ENCODE results near the gene CACNA1C.

Gene CACNA1C

DNA sequence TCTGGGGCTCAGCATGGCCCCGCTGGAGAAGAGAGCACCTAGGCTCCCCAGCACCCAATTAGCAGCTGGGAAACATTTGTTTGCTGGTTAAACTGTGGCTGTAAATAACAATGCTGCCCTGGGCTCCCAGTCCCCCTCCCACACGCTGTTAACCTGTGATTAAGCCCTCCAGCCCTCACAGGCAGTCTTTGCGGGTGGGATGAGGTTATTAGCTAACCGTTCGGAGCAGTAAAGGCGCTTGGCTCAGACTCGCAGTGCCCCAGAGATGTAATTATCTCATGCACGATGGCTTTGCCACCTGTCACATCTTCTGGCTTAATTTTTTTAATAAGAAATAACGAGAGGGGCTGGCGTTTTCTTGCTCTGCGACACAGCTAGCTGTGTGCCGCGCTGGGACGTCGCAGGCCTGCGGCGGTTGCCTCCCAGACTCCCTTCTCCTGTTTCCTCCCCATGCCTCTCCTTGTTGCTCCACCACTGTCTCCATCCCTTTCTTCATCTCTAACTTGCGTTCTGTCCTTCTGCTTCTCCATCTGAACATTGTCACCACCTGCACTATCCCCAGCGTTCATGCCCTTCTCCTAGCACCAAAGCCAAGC lies 502.8 kb downstream of the CACNA1C start:
- DNase-seq (ENCODE audit: low read depth), result no peak

DNA sequence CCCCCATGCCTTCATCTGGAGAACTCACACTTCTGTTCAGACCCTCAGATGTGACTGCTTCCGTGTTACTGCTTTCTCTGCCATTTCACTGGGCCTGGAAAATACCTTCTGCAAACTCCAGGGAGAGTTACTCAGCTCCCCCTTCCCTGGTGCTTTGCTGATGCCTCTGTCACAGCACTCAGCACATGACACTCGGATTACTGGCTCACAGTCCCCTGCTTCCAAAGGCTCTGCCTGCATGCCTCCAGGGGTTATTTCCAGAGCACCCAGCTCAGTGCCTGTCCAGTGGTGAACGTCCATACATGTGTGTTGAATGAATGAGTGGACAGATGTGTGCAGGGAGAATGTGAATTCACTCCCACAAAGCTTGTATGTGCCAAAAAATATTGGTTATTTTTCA lies 504.8 kb downstream of the CACNA1C start:
- DNase-seq (ENCODE audit: low read depth), result no peak

DNA sequence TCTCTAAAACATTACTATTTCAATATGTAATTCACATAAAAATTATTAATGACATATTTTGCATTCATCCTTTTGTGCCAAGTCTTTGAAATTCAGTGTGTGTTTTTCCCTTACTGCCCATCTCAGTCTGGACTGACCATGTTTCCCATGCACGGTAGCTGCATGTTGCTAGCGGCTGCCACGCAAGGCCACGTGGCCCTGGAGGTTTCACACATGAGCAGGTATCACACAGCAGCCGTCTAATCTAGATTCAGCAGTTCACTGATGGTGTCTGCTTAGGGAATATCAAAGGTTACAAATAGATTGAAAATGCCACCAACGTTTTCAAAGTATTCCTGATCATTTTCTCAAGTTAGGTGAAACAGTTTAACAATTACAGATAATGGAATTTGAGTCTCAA lies 507.1 kb downstream of the CACNA1C start:
- DNase-seq (ENCODE audit: low read depth), result no peak

DNA sequence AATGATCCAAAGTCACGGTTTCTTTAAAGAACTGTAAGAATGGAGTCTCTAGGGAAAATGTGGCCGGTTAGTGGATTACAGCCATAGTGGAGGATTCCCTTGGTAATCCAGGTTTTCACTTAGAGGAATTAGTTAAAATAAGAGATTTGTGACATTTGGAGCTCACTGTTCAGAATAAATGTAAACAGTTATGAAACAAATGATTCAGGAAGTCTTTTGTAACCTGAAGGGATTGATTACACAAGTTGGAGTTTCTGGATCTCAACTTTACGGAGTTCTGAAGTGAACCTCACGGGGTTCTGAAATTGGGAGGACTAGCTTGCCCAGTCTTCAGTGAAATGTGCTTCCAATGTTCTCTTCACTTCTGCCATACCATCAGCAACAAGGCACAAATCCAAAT lies 507.6 kb downstream of the CACNA1C start:
- DNase-seq (ENCODE audit: low read depth), result no peak

DNA sequence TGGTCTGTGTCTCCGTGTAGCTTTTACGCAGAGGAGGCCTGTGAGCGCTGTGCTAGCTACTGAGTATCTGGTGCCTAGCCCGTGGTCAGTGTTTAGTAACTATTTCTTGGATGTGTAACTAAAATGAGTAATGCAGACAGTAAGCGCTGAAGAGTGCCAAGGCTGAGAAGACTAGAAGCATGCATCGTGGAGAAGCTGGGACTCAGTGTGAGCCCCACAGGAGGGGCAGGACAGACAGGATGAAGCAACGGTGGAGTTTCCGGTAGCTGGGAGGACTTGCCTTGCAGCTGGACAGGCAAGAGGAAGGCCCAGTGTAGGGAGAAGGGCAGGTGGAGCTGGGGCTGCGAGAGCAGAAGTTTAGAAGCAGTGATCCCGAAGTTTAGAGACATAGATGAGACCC lies 508.6 kb downstream of the CACNA1C start:
- no peak for DNase-seq (ENCODE audit: low read depth)

DNA sequence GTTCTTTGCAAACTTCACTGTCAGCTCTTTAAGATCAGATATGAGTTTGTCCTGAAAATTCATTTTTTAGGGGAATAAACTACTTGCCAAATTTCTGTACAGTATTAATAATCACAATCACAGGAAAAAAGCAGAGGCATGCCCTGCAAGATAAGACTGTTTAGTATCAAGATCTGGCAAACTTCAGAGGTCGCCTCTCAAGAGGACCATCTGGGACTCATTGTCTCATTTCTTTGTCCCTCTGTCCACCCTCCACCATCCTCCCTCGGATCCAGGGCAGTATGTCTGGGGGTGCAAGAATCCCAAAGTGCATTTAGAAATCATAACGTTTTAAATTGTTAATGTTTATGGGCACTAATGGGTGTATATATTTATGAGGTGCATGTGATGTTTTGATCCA lies 509.6 kb downstream of the CACNA1C start:
- no peak for DNase-seq (ENCODE audit: low read depth)

DNA sequence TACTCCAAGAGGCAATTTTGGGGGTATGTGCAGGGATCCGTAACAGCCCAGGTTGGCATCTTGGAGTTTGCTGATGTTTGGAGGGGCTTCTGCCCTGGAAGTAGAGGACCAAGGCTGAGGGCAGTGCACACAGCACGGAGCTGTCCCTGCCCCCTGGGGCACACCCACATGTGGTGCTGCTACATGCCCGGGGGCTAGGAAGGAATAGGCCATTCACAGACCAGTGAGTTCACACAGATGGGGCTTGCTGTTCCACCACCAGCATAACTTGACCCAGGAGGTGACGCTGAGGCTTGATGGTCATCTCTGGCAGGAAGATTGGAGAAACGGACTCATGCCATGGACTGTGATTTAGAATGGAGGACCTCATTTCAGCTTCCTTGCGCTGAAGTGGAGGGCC lies 510.9 kb downstream of the CACNA1C start:
- DNase-seq (ENCODE audit: low read depth), result no peak

DNA sequence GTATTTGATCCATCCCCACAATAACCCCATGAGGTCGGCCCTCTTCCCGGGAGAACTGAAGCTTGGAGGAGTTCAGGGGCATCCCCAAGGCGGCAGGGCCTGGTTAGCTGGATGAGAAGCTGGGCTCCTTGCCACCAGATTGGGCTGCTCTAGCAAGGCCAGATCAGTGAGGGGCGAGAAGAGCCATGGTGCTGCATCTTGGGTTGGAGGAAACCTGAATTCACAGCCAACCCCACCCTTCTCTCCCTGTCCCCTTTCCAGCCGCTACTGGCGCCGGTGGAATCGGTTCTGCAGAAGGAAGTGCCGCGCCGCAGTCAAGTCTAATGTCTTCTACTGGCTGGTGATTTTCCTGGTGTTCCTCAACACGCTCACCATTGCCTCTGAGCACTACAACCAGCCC lies 513.4 kb downstream of the CACNA1C start:
- no peak for DNase-seq (ENCODE audit: low read depth)

DNA sequence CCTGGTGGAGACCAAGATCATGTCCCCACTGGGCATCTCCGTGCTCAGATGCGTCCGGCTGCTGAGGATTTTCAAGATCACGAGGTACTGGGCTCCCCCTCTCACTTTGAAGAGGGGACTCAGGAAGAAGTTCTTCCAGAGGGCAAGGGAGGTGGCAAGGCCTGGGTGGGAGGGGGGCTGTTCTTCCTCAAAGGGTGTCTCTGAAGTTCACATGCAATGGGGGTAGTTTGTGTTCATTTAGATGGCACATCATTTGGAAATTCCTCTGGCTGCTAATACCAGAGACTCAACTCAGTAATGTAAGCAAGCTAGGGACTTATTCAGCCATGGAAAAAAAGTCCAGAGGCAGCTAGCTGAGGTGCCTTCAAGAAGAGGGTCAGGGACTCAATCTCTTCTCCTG lies 514.9 kb downstream of the CACNA1C start:
- DNase-seq (ENCODE audit: low read depth), result no peak

DNA sequence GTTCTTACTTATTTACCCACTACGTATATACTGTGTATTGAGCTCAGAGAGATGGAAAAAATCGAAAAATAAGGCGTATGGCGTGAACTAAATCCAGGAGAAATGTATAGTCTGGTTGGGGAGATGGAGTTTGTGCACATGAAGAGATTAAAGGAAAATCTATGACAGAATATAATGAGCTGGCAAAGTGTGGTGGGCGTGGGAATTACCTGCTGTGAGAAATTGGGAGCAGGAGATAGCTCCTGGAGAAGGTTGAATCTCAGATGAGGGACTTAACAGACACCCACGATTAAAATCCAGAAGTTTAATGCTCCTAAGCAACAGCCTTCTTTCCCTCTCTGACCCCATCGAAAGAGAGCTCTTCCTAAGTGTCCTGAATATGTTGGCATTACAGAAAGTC lies 517.8 kb downstream of the CACNA1C start:
- no peak for DNase-seq (ENCODE audit: low read depth)

DNA sequence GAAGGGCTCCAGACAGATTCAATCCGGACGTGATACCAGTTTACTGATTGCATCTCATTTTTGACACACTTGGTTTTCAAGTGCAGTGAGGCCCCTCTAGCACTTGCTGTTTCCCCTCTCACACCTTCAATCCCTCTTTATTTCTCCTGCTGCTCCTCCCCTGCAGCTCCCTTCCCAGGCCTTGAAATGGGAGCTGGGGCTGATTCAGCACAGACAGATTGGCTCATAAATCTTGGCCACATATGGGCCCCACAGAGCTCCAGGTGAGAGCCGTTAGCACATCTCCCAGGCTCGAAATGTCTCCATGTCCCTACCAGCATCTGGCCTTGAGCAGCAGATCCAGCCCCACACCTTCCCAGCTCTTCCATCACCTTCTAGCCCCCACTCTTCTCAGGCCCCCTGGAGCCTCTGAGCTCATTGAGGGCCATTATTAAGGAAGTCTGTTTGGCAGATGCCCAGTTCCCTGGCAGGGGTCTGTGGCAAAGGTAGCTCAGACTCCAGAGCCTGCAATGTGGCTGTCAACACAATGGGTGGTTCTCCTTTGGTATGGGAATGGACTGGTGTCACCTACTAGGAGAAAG lies 521.7 kb downstream of the CACNA1C start:
- DNase-seq (ENCODE audit: low read depth), result no peak

DNA sequence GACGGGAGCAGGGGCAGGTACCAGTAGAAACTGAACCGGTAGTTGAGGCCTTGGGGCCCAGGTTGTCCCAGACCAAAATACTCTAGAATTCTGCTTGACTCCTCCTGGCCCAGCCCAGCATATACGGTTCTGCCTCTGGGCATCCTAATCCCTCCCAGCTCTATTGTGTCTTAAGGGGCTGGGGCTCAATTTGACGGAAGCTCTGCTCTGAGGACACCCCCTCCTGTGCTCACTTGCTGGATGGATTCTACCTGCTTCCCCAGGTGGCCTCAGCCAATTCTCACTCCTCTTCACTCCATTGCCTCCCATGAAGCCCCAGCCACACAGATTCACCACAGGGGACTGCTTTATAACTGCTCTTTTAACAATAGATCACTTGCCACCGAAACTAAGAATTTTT lies 522.5 kb downstream of the CACNA1C start:
- DNase-seq (ENCODE audit: low read depth), result no peak

DNA sequence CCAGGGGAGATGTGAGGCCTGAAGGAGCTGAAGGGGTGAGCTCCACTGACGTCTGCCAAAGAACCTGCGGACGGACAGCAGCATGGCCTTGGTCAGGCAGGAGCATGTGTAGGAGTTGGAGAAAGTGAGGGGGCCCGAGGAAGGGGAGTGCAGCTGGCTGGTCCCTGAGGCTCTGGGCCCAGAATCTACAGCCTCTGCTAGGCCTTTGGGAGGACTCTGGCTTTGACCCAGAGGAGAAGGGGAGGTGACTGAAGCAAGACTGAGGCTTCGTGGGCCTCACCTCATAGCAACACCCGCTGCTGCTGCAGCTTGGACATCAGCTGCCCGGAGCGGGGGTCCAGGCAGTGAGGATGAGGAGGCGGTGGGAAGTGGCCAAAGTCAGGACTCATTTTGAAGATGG lies 525.4 kb downstream of the CACNA1C start:
- no peak for DNase-seq (ENCODE audit: low read depth)

DNA sequence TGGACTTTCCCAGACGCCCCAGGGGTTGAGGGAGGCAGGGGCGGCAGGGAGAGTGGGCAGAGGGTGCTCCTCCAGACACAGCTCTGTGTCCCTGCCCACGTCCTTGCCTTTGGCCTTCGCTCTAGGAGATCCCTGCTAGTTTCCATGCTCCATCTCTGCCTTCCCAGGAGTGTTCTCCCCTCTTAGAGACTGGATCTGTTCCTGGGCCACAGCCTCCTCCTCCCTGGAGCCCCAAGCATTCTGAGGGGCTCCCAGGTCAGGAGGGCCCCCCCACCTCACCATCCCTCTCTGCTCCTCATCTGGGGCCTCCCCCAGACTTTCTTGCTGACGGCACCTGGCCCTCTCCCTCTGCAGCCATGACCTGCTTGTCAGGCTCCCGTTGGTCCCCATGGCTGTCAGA lies 526.0 kb downstream of the CACNA1C start:
- DNase-seq (ENCODE audit: low read depth), result no peak

DNA sequence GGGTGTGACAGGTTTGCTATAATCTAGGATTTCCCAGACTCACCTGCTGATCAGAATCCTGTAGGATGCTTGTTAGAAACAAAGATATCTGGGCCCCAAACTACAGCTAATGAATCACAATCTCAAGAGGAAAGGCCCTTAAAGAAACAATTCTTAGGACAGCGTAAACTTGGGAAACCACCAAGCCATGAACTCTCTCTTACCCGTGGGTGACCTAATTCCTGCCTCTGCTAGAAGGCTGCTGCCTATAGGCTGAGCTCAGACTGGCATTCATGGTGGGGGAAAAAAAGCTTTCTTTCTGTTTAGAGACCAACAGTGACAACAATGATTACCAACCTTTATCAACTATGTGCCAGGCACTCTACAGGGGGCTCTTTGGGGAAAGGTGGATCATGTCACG lies 528.0 kb downstream of the CACNA1C start:
- DNase-seq (ENCODE audit: low read depth), result no peak

DNA sequence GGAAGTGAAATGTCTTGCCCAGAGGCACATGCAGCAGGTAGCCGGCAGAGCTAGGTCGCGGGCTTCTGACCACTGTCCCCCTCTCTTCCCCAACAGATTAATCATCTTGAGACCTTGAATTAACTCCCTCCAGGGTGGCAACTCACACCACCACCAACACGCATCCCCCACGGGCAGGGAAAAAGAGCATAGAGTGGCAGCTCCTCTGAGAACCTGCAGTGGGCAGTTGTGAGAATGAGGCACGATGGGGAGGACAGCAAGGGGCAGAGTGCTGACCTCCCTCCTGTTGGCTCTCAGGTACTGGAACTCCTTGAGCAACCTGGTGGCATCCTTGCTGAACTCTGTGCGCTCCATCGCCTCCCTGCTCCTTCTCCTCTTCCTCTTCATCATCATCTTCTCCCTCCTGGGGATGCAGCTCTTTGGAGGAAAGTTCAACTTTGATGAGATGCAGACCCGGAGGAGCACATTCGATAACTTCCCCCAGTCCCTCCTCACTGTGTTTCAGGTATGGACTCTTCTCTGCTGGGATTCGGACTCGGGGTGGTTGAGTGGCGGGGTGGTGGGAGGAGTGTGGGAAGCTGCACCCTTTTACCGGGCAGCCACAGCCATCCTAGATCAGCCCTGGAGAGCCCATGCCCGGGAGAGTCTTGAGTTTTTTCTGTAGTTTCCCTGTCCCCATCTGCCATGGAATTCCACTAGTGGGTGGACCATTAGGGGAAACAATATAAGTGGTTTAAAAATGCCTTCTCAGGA lies 528.7 kb downstream of the CACNA1C start:
- no peak for DNase-seq (ENCODE audit: low read depth)

DNA sequence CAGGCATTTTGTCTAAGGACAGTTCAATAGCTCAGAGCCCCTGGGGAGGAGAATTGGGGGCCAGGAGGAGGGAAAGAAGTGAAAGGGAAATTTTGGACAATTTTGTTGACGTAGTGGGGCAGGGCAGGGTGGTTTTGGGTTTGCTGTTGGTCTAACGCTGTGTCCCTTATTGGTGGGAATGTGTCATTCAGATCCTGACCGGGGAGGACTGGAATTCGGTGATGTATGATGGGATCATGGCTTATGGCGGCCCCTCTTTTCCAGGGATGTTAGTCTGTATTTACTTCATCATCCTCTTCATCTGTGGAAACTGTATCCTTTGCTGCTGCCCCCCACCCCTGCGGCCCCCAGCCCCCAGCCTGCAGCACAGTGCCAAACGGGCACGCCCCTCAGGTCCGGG lies 529.8 kb downstream of the CACNA1C start:
- DNase-seq (ENCODE audit: low read depth), result no peak

DNA sequence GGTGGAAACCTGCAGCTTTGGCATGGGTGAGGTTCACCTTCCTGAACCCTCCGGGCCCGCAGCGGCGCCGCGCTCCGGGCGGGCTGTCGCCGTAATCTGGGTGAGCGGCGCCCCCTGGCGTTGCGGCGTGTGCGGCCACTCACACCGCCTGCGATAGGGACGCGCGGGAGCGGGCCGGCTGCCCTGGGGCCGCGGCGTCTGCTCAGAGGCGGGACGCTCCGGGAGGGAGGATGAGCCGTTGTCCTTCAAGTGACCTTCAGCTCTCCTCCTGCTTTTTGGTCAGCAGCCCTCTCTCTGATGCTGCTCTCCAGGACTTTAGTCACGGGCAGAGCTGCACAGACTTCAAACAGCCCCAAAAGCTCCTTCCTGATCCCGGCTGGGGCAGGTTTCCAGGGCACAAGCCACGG lies 530.3 kb downstream of the CACNA1C start:
- DNase-seq (ENCODE audit: low read depth), result peak; percentile 22

DNA sequence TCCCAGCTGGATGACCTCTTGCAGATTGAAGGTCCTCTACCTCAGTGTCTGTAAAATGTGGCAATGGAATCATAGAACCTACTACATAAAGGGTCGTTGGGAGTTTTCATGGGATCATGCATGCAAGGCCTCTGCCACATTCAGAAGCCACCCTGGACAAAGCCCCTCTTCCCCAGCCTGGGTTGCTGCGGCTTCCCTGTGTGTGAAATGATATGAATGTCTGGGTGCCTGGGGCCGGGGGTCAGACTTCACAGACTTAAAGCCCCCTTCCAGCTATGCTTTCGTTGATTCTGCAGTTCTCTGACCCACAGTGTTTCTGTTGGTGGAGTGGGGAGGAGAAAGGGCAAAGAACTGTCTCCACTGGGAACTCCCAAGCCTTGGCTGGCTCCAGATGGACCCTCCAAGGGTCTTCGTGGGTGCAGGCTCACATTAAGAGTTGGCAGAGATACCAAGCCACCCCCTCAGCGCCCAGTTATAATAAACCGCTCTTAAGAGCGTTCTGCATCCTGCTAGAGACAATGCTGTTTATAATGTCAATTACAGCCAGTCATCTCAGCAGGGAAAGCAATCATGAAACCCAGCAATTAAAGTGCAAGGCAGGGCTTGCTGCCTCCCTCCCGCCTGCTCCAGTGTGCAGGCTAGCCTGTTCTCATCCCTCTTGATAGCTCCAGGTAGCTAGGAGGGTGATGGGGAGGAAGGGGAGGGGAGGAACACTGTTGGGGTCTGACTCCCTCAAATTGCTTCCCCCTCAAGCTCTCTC lies 531.0 kb downstream of the CACNA1C start:
- DNase-seq (ENCODE audit: low read depth), result no peak

DNA sequence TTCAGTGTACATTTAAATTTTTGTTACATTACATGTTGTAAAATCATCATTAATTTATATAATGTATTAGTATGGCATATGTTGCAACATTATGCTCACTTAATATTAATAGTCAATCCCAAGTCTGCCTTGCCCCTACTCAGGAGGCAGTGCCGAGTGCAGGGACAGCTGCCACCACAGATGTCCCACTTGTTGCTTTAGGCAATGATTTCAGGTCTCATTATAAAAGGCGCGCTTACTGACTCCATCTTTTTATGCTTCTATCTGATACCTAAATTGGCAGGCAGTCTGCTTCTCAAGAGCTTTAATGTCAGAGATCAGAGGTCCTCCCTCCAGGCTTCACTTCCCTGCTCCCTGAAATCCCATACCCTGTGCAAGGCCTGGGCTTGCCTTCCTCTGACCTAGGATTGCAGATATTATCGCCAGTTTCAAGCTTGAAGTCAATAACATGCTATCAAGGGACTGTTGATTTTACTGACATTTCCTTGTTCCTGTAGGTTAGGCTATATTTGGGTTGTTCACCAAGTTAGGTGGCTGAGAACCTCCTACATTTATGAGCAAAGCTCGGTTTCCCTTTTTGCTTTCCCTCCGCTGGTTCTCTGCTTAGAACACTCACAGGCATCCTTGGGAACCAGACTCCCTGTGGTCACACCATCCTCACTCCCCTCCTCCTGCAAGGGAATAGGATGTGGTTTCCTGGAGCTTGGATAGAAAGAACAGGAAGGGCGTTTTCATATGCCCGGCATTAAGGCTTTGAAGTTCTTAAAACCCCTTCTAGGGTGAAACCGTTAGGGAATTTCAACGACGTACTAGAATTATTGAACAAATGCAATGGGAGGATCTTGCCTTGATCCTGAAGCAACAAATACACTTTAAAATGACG lies 533.6 kb downstream of the CACNA1C start:
- no peak for DNase-seq (ENCODE audit: low read depth)

DNA sequence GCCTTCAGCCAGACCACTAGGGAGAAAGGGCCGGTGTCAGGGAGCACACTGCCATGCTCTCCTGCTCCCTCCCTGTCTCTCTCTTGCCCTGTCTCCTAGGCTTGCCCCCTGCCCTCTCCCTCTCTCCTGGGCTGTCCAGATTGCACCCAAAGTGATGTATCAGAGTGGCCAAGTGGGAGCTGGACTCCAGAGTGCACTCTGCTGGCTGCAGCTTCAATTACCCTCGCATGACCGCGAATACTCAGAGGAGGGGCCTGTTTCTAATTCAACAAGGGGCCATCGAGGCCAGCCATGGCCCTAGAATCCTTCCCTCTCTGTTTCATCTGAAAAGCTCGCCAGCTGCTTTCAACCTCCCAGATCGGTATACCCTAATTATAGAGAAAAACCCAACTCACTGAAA lies 535.6 kb downstream of the CACNA1C start:
- no peak for DNase-seq (ENCODE audit: low read depth)

DNA sequence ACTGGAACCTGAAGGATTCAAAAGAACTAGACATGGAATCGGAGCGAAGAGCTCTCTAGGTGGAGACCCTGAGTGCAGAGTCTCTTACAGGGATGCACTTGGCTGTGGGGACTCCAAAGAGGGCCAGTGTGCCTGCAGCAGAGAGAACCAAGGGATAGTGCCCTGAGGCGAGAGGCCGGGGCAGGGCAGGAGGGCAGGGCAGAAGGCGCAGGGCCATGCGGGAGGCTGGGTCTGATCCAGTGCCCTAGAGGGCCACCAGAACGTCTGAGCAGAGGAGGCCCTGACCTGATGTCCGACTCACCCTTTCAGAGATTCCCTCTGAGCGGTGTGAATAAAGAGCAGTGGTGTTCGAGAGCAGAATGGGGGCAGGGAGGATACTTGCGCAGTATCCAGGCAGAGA lies 536.6 kb downstream of the CACNA1C start:
- DNase-seq (ENCODE audit: low read depth), result no peak

Measured in GM04504 (cell line).